Body of pancreas (tissue), 4 donors: ENCODE results near the gene AGXT. TPM values are rescaled to one million over a fixed set of nuclear protein-coding genes. Genes with fewer than 3 reads are reported as not detected.

Experiments used
- ATAC-seq: fragments of 150-250 bp; one replicate; pipeline ENCODE4 v1.9.1; 2016
- DNase-seq, 4 donors: peaks; one replicate each; pipeline ENCODE4 v3.0.0-alpha.2; 2019
- H3K27ac ChIP-seq, 4 donors: fragments of 200-600 bp; sonication (generic); 1 replicate in 3 of 4; 2 replicates in 1 of 4; pipeline versions ENCODE4 v1.5.1 to v1.6.1; 2016 to 2019; ENCODE audit warnings: mild to moderate bottlenecking in 1 of 4, mixed read lengths in 1 of 4, moderate library complexity in 1 of 4
- H3K27me3 ChIP-seq, 2 donors: fragments of 200-600 bp; sonication (generic); one replicate each; pipeline ENCODE4 v1.6.0; 2016; ENCODE audit warnings: mild to moderate bottlenecking in 1 of 2
- H3K36me3 ChIP-seq, 2 donors: fragments of 200-600 bp; sonication (generic); replicated peaks in 1 of 2; 2 replicates each; pipeline ENCODE4 v1.5.1; 2016; ENCODE audit warnings: low read depth in 2 of 2; ENCODE audit not compliant: insufficient read depth in 1 of 2
- H3K4me1 ChIP-seq: fragments of 200-600 bp; sonication (generic); one replicate; pipeline ENCODE4 v1.6.0; 2016
- H3K4me3 ChIP-seq, 2 donors: fragments of 200-600 bp; sonication (generic); 1 replicate in 1 of 2; 2 replicates in 1 of 2; pipeline ENCODE4 v1.5.1; 2016 to 2019
- H3K9me3 ChIP-seq, 3 donors: fragments of 200-600 bp; sonication (generic); 1 replicate in 2 of 3; 2 replicates in 1 of 3; pipeline ENCODE4 v1.5.1; 2016
- POLR2A ChIP-seq, 3 donors: fragments of 450-650 bp; IDR thresholded peaks; one replicate each; pipeline ENCODE4 v1.6.1; 2016; ENCODE audit warnings: antibody characterized with exemption in 3 of 3, mild to moderate bottlenecking in 2 of 3
- WGBS, 2 donors: methylation state at CpG; one replicate each; pipeline ENCODE4 v1.1.5; 2017; 5-methylcytosine and 5-hydroxymethylcytosine counted together
- intact Hi-C: fragments of 100-400 bp; cut with DNase I; formaldehyde crosslinking; loops from one replicate; pipeline ENCODE4 v1.15.1; 2023
- total RNA-seq, 2 donors: library from RNA; depleted of rRNA; stranded (reverse); fragments of >200 nt; gene quantifications; one replicate each; pipeline ENCODE4 v1.1.0, GENCODE V29; 2016
- TF ChIP-seq, protein P1 (sequence below), 7 experiments: fragments of 450-650 bp in 4 of 7; fragments of 200-600 bp in 3 of 7; sonication (generic) in 3 of 7; IDR thresholded peaks; one replicate each; pipeline ENCODE4 v1.5.1; 2016 to 2019; ENCODE audit warnings: antibody characterized with exemption in 7 of 7

Gene AGXT
- total RNA-seq, 2 donors from 2014 or later: 1.6 TPM; not detected in 1

DNA sequence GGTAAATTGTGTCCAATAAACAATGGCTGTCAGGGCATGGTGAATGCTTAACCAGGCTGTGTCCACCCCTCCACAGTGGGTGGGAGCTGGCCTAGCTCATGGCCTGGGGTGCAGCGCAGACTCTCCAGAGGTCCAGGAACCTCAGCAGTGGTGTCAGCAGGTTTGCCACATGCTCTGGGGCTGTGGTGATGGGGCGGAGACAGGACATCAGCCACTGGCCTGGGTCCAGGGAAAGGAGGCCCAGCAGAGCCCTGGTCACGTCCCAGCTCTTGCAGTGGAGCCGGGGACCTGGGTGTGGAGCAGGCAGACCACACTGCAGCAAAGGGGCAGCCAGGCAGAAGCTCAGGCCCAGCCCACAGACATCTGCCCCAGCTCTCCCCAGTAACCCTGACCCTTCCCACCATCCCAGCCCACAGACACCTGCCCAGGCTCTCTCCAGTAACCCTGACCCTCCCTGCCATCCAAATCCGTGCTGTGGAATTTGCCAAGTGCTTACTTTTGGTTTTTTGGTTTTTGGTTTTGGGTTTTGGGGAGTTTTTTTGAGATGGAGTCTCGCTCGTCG, 34.8 kb upstream of the AGXT start:
- ATAC-seq: no peak
- H3K9me3 ChIP-seq: no peaks in the 10 kb centered on the region
- TF ChIP-seq, protein P1, sequence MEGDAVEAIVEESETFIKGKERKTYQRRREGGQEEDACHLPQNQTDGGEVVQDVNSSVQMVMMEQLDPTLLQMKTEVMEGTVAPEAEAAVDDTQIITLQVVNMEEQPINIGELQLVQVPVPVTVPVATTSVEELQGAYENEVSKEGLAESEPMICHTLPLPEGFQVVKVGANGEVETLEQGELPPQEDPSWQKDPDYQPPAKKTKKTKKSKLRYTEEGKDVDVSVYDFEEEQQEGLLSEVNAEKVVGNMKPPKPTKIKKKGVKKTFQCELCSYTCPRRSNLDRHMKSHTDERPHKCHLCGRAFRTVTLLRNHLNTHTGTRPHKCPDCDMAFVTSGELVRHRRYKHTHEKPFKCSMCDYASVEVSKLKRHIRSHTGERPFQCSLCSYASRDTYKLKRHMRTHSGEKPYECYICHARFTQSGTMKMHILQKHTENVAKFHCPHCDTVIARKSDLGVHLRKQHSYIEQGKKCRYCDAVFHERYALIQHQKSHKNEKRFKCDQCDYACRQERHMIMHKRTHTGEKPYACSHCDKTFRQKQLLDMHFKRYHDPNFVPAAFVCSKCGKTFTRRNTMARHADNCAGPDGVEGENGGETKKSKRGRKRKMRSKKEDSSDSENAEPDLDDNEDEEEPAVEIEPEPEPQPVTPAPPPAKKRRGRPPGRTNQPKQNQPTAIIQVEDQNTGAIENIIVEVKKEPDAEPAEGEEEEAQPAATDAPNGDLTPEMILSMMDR (IDR thresholded peaks at IDR 0.05): no peak
- TF ChIP-seq POLR2A (IDR thresholded peaks at IDR 0.05): no peak
- peaks cover 7% of the 10 kb centered on the region for H3K4me1 ChIP-seq
- no peaks in the 10 kb centered on the region for H3K36me3 ChIP-seq
- no peak overlapping the region for H3K27ac ChIP-seq
- 72 to 85% methylated on average over 6 to 8 of the region's 8 CpGs for WGBS, 2 donors
- H3K4me3 ChIP-seq: no peak overlapping the region
- H3K27me3 ChIP-seq: no peaks in the 10 kb centered on the region
- peak in 1 of 4 donors; percentile 31 for DNase-seq
- intact Hi-C loops: no loop called here

DNA sequence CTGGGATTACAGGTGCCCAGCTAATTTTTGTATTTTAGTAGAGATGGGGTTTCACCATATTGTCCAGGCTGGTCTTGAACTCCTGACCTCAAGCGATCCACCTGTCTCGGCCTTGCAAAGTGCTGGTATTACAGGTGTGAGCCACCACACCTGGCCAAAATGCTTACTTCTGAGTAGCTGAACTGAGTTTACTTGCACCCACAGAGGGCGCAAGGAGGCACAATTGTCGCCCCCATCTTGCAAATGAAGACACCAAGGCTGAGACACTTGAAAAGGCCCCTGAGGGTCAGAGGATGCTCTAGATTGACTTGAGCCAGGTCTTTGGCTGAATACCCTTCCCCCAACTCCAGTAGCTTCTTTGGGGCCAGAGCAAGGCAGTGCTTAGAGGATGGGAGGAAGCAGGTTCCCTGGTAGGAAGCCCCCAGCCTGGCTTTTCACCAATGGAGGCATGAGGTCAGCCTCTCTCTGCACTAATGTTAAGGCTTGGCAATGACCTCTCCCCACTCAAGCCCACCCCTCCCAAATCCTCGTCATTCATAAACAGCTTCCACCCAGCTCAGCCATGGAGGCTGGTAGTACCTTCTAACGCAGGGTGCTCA, 34.1 kb upstream of the AGXT start:
- Histone ChIP-seq H3K9me3 (no peaks in the 10 kb centered on the region), H3K4me1 (peaks cover 7% of the 10 kb centered on the region), H3K36me3 (no peaks in the 10 kb centered on the region), H3K4me3 (no peak overlapping the region), H3K27me3 (no peaks in the 10 kb centered on the region), H3K27ac (no peak overlapping the region)
- intact Hi-C loops: no loop called here
- ATAC-seq (no peak), DNase-seq (no peak)
- 49 to 76% methylated on average over 4 to 6 of the region's 6 CpGs for WGBS, 2 donors
- TF ChIP-seq, protein P1 (IDR thresholded peaks at IDR 0.05): no peak
- TF ChIP-seq POLR2A (IDR thresholded peaks at IDR 0.05): no peak

DNA sequence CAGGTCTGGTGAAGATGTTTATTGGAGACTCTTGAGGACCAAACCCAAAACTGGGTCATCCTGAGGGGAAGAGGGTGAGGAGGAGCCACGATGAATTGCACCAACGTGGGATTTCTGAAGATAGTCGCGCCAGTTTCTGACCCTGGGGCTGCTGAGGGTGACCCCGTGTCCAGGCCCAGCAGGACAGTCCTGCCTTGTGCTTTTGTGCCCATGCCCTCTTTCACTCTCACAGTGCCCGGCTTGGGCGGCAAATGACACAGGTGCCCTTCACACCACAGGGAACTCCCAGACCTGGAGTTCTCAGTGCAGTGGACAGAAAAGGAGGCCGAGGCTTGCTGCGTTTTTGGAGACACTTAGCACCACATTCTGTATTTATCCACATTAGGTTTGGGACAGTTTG, 33.1 kb upstream of the AGXT start:
- H3K36me3 ChIP-seq: no peaks in the 10 kb centered on the region
- ATAC-seq (no peak), DNase-seq (no peak)
- no peak overlapping the region for H3K4me3 ChIP-seq
- peaks cover 7% of the 10 kb centered on the region for H3K4me1 ChIP-seq
- 71 to 85% methylated on average over 6 to 9 of the region's 9 CpGs for WGBS, 2 donors
- H3K27me3 ChIP-seq: no peaks in the 10 kb centered on the region
- TF ChIP-seq, protein P1 (IDR thresholded peaks at IDR 0.05): no peak
- no peak for TF ChIP-seq POLR2A (IDR thresholded peaks at IDR 0.05)
- H3K9me3 ChIP-seq: no peaks in the 10 kb centered on the region
- intact Hi-C loops: no loop called here
- H3K27ac ChIP-seq: no peak overlapping the region

GRCh38 chr2:240836781-240837467, 31.7 kb upstream of the AGXT start:
- Histone ChIP-seq H3K27ac (no peak overlapping the region), H3K9me3 (no peaks in the 10 kb centered on the region), H3K4me1 (peaks cover 1% of the 10 kb centered on the region), H3K27me3 (no peaks in the 10 kb centered on the region), H3K36me3 (no peaks in the 10 kb centered on the region), H3K4me3 (no peak overlapping the region)
- 82 to 86% methylated on average over 2 to 17 of the region's 17 CpGs for WGBS, 2 donors
- intact Hi-C loops: no loop called here
- TF ChIP-seq, protein P1 (IDR thresholded peaks at IDR 0.05): no peak
- TF ChIP-seq POLR2A (IDR thresholded peaks at IDR 0.05): no peak
- no peak for ATAC-seq
- peak in 3 of 4 donors; percentile 35 to 58 (median 35) for DNase-seq
